ENCODE measurements around the gene APOA5. TPM values are rescaled to one million over a fixed set of nuclear protein-coding genes. Genes with fewer than 3 reads are reported as not detected.

The APOA5 gene
- total and polyA plus RNA-seq, 2 of the 13 experiments (the other 11 are each of a cell fraction or from before 2014, with no cell fraction given): 44.0 to 49.1 TPM

GRCh38 chr11:116791002-116791812 lies 472 bp downstream of the APOA5 start (continued):
- TF ChIP-seq AHDC1 (CRISPR knock-in tag; IDR thresholded peaks at IDR 0.05; ENCODE audit: borderline replicate concordance): no peak
- TF ChIP-seq NR2F2 (IDR thresholded peaks at IDR 0.05; ENCODE audit: borderline replicate concordance, low read depth): no peak
- TF ChIP-seq ARNT2 (CRISPR knock-in tag; IDR thresholded peaks at IDR 0.05; ENCODE audit: low read depth): no peak
- no peak for TF ChIP-seq TCF7L2 (IDR thresholded peaks at IDR 0.05; ENCODE audit: low read depth, low read length)
- TF ChIP-seq, protein P1, sequence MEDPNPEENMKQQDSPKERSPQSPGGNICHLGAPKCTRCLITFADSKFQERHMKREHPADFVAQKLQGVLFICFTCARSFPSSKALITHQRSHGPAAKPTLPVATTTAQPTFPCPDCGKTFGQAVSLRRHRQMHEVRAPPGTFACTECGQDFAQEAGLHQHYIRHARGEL (CRISPR knock-in tag; IDR thresholded peaks at IDR 0.05): no peak
- TF ChIP-seq, protein P2, sequence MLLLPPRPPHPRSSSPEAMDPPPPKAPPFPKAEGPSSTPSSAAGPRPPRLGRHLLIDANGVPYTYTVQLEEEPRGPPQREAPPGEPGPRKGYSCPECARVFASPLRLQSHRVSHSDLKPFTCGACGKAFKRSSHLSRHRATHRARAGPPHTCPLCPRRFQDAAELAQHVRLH (CRISPR knock-in tag; IDR thresholded peaks at IDR 0.05; ENCODE audit: borderline replicate concordance, low read depth): peak; percentile 88
- TF ChIP-seq, protein P3, sequence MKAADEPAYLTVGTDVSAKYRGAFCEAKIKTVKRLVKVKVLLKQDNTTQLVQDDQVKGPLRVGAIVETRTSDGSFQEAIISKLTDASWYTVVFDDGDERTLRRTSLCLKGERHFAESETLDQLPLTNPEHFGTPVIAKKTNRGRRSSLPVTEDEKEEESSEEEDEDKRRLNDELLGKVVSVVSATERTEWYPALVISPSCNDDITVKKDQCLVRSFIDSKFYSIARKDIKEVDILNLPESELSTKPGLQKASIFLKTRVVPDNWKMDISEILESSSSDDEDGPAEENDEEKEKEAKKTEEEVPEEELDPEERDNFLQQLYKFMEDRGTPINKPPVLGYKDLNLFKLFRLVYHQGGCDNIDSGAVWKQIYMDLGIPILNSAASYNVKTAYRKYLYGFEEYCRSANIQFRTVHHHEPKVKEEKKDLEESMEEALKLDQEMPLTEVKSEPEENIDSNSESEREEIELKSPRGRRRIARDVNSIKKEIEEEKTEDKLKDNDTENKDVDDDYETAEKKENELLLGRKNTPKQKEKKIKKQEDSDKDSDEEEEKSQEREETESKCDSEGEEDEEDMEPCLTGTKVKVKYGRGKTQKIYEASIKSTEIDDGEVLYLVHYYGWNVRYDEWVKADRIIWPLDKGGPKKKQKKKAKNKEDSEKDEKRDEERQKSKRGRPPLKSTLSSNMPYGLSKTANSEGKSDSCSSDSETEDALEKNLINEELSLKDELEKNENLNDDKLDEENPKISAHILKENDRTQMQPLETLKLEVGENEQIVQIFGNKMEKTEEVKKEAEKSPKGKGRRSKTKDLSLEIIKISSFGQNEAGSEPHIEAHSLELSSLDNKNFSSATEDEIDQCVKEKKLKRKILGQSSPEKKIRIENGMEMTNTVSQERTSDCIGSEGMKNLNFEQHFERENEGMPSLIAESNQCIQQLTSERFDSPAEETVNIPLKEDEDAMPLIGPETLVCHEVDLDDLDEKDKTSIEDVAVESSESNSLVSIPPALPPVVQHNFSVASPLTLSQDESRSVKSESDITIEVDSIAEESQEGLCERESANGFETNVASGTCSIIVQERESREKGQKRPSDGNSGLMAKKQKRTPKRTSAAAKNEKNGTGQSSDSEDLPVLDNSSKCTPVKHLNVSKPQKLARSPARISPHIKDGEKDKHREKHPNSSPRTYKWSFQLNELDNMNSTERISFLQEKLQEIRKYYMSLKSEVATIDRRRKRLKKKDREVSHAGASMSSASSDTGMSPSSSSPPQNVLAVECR (CRISPR knock-in tag; IDR thresholded peaks at IDR 0.05; ENCODE audit: borderline replicate concordance): peak; percentile 79
- TF ChIP-seq ZSCAN12 (CRISPR knock-in tag; IDR thresholded peaks at IDR 0.05): no peak
- peak; percentile 71 for TF ChIP-seq TGIF2 (CRISPR knock-in tag; IDR thresholded peaks at IDR 0.05)
- TF ChIP-seq SYNCRIP (IDR thresholded peaks at IDR 0.05; ENCODE audit: insufficient read depth, low read depth, low read length): no peak
- peak; percentile 54; the same call in 1 of the 2 replicates for TF ChIP-seq RFXAP (CRISPR knock-in tag; IDR thresholded peaks at IDR 0.05; ENCODE audit: borderline replicate concordance)
- TF ChIP-seq, protein P4, sequence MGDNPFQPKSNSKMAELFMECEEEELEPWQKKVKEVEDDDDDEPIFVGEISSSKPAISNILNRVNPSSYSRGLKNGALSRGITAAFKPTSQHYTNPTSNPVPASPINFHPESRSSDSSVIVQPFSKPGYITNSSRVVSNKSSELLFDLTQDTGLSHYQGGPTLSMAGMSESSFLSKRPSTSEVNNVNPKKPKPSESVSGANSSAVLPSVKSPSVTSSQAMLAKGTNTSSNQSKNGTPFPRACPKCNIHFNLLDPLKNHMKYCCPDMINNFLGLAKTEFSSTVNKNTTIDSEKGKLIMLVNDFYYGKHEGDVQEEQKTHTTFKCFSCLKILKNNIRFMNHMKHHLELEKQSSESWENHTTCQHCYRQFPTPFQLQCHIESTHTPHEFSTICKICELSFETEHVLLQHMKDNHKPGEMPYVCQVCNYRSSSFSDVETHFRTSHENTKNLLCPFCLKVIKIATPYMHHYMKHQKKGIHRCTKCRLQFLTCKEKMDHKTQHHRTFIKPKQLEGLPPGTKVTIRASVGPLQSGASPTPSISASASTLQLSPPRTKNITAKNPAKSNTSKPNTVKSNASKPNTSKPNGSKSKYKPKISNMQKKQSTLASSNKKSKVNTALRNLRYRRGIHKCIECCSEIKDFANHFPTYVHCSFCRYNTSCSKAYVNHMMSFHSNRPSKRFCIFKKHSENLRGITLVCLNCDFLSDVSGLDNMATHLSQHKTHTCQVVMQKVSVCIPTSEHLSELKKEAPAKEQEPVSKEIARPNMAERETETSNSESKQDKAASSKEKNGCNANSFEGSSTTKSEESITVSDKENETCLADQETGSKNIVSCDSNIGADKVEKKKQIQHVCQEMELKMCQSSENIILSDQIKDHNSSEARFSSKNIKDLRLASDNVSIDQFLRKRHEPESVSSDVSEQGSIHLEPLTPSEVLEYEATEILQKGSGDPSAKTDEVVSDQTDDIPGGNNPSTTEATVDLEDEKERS (CRISPR knock-in tag; IDR thresholded peaks at IDR 0.05): 0 out of 2 replicates have a peak, but pooled peaks have one; percentile 9
- peak; percentile 33; the same call in 1 of the 2 replicates for TF ChIP-seq ISL2 (CRISPR knock-in tag; IDR thresholded peaks at IDR 0.05)
- TF ChIP-seq NKX3-1 (CRISPR knock-in tag; IDR thresholded peaks at IDR 0.05): no peak

Data from HepG2 (cell line).